Measurements from ENCODE around the gene SNPH. TPM values are rescaled to one million over a fixed set of nuclear protein-coding genes. Genes with fewer than 3 reads are reported as not detected.

SNPH gene
- total and polyA plus RNA-seq, 2 of the 4 experiments (the other 2 are of a cell fraction), result 3.1 to 4.5 TPM

DNA sequence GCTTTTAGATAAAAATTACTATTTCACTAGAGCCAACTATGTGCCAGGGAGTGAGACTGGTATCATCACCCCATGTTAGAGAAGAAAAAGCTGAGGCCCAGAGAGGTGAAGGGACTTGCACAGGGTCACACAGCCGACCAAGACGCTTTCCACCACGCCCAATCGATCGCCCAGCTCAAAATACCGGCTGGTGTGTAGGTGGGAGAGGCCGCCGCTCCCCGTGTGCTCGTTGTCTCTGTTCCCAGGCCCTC lies 253 bp upstream of the SNPH start:
- intact Hi-C loops (cut with micrococcal nuclease), result loop anchor here (2.0 kb wide), 1 partner anchor 39 kb away; the partner anchor contains the start of gene RAD21L1
- H3K4me3 ChIP-seq (ENCODE audit: insufficient read depth, low read depth, low read length), result peak overlapping the region; percentile 81
- H2BK20ac ChIP-seq (ENCODE audit: low read depth, low read length), result peak overlapping the region; percentile 75; the same call in 1 of the 2 replicates
- H4K8ac ChIP-seq (ENCODE audit: low read depth in 2 of 2, low read length in 2 of 2), result peak overlapping the region; percentile 62 to 88
- in situ Hi-C loops (cut with MboI; ENCODE audit: low sequenced_read_pairs), result no loop called here
- DNase-seq (no peak), ATAC-seq (ENCODE audit: low read depth) (peak; percentile 6)
- H3K18ac ChIP-seq (ENCODE audit: low read depth, low read length), result peak overlapping the region; percentile 62
- no peak overlapping the region for H2AK9ac ChIP-seq (replicated peaks; ENCODE audit: low read depth, low read length, poor library complexity)
- no peak for TF ChIP-seq POLR2A (IDR thresholded peaks at IDR 0.05; ENCODE audit: low read depth, low read length)
- TF ChIP-seq MXI1 (IDR thresholded peaks at IDR 0.05; ENCODE audit: borderline replicate concordance, low read depth, low read length), result no peak
- TF ChIP-seq FOS (IDR thresholded peaks at IDR 0.05; ENCODE audit: low read depth, low read length), result no peak
- TF ChIP-seq MAZ (IDR thresholded peaks at IDR 0.05; ENCODE audit: borderline replicate concordance, low read depth, low read length), result no peak
- TF ChIP-seq RFX5 (IDR thresholded peaks at IDR 0.05; ENCODE audit: low read depth, low read length), result no peak
- TF ChIP-seq, protein P1, sequence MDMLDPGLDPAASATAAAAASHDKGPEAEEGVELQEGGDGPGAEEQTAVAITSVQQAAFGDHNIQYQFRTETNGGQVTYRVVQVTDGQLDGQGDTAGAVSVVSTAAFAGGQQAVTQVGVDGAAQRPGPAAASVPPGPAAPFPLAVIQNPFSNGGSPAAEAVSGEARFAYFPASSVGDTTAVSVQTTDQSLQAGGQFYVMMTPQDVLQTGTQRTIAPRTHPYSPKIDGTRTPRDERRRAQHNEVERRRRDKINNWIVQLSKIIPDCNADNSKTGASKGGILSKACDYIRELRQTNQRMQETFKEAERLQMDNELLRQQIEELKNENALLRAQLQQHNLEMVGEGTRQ (IDR thresholded peaks at IDR 0.05; ENCODE audit: low read depth, low read length), result no peak
- TF ChIP-seq CHD1 (IDR thresholded peaks at IDR 0.05; ENCODE audit: low read depth, low read length), result no peak
- TF ChIP-seq BHLHE40 (IDR thresholded peaks at IDR 0.05; ENCODE audit: low read depth, low read length), result no peak
- TF ChIP-seq, protein P2, sequence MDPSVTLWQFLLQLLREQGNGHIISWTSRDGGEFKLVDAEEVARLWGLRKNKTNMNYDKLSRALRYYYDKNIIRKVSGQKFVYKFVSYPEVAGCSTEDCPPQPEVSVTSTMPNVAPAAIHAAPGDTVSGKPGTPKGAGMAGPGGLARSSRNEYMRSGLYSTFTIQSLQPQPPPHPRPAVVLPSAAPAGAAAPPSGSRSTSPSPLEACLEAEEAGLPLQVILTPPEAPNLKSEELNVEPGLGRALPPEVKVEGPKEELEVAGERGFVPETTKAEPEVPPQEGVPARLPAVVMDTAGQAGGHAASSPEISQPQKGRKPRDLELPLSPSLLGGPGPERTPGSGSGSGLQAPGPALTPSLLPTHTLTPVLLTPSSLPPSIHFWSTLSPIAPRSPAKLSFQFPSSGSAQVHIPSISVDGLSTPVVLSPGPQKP (IDR thresholded peaks at IDR 0.05; ENCODE audit: borderline replicate concordance, low read depth, low read length), result no peak
- no peak for TF ChIP-seq CEBPB (IDR thresholded peaks at IDR 0.05; ENCODE audit: low read depth, low read length)
- TF ChIP-seq MAFK (IDR thresholded peaks at IDR 0.05; ENCODE audit: low read depth, low read length), result no peak
- no peak for TF ChIP-seq NFE2L2 (IDR thresholded peaks at IDR 0.05; ENCODE audit: low read depth, low read length)
- no peak for TF ChIP-seq RAD21 (IDR thresholded peaks at IDR 0.05; ENCODE audit: low read length)
- TF ChIP-seq SMC3 (IDR thresholded peaks at IDR 0.05; ENCODE audit: low read depth, low read length), result no peak
- H3K56ac ChIP-seq (ENCODE audit: extremely low read depth, insufficient read depth, low read length), result no peak overlapping the region
- peak overlapping the region; percentile 91 for H3K4ac ChIP-seq (ENCODE audit: low read depth, low read length)
- peak overlapping the region; percentile 85; the same call in 1 of the 2 replicates for H3K23ac ChIP-seq (ENCODE audit: low read depth, low read length)
- peaks cover 4% of the 10 kb centered on the region; the same call in 1 of the 2 replicates for H3K36me3 ChIP-seq (ENCODE audit: control insufficient read depth, insufficient read depth, low read length)
- H3K79me1 ChIP-seq (ENCODE audit: low read depth in 1 of 2, low read length in 2 of 2), result peaks cover 21 to 28% of the 10 kb centered on the region in 2 experiments
- H2BK15ac ChIP-seq (ENCODE audit: low read depth, low read length), result 0 out of 3 replicates have a peak overlapping the region, but pooled peaks have one; percentile 8
- CTCF ChIA-PET, result no interaction called here
- H3K27me3 ChIP-seq (ENCODE audit: control insufficient read depth, insufficient read depth, low read length), result peaks cover 1% of the 10 kb centered on the region; the same call in 1 of the 2 replicates
- H2AK5ac ChIP-seq (ENCODE audit: low read depth, low read length), result no peak overlapping the region; the same call in 1 of the 2 replicates
- H2BK5ac ChIP-seq (ENCODE audit: low read depth, low read length, poor library complexity, severe bottlenecking), result peak overlapping the region; percentile 56
- peak overlapping the region; percentile 92 for H2AFZ ChIP-seq (replicated peaks; ENCODE audit: low read length, poor library complexity)
- H3K9me1 ChIP-seq (ENCODE audit: insufficient read depth, low read length), result peaks cover 14% of the 10 kb centered on the region; the same call in 1 of the 2 replicates
- H4K5ac ChIP-seq (ENCODE audit: low read depth, low read length), result peak overlapping the region; percentile 93
- WGBS, 2 experiments (ENCODE audit: extremely low coverage in 2 of 2, insufficient read length in 1 of 2), result no CpG with 5 or more reads among the region's 10 CpGs
- dilution Hi-C loops (cut with HindIII; ENCODE audit: low sequenced_read_pairs, unreplicated experiment), result no loop called here
- POLR2A ChIA-PET (ENCODE audit: unreplicated experiment), result no interaction called here
- H4K20me1 ChIP-seq (ENCODE audit: insufficient read depth, low read length), result no peaks in the 10 kb centered on the region
- peak overlapping the region; percentile 94 for H3K4me2 ChIP-seq (ENCODE audit: low read depth, low read length)
- peak overlapping the region; percentile 62 for H3K27ac ChIP-seq (ENCODE audit: insufficient read depth, low read length)
- H4K91ac ChIP-seq (ENCODE audit: insufficient read depth, low read depth, low read length), result peak overlapping the region; percentile 80
- H3K9me3 ChIP-seq (ENCODE audit: control insufficient read depth, insufficient read depth, low read length), result no peaks in the 10 kb centered on the region
- peaks cover 6% of the 10 kb centered on the region; the same call in 1 of the 2 replicates for H3K4me1 ChIP-seq (ENCODE audit: control insufficient read depth, insufficient read depth, low read length)
- peak overlapping the region; percentile 81 for H3K9ac ChIP-seq (ENCODE audit: low read depth, low read length)
- peak overlapping the region; percentile 85 for H3K14ac ChIP-seq (replicated peaks; ENCODE audit: low read depth, low read length)
- BruUV-seq (replicated peaks), result no TSS peak
- H2BK120ac ChIP-seq (ENCODE audit: low read depth, low read length), result peak overlapping the region; percentile 85

Data from IMR-90 (cell line).